Karpas-422 (cell line): Measurements from ENCODE around the gene DDIT4. TPM values are rescaled to one million over a fixed set of nuclear protein-coding genes. Genes with fewer than 3 reads are reported as not detected.
A peak's percentile ranks its signal among the peaks of the same experiment; 100 is the strongest.
"Not testable (repeated sequence)": the region's sequence is repeated elsewhere in the genome, so short reads cannot be mapped to it uniquely, and the experiment has no call there.

ENCODE experiments used
- DNase-seq: peaks from one replicate; pipeline ENCODE4 v3.0.0-alpha.2; 2015
- H2AFZ ChIP-seq: fragments of 200-600 bp; sonication (generic); 2 replicates; pipeline ENCODE4 v1.6.1; 2014; ENCODE audit warnings: antibody characterized with exemption, low read length, mixed read lengths
- H3K27ac ChIP-seq: fragments of 200-600 bp; sonication (generic); 2 replicates; pipeline ENCODE4 v1.5.1; 2014; ENCODE audit warnings: mild to moderate bottlenecking, low read length, moderate library complexity
- H3K27me3 ChIP-seq: fragments of 200-600 bp; sonication (generic); 2 replicates; pipeline ENCODE4 v1.6.1; 2014; ENCODE audit warnings: low read length, mixed read lengths
- H3K36me3 ChIP-seq: fragments of 200-600 bp; sonication (generic); 2 replicates; pipeline ENCODE4 v1.6.1; 2014; ENCODE audit warnings: low read length, mixed read lengths; ENCODE audit not compliant: insufficient read depth
- H3K4me1 ChIP-seq: fragments of 200-600 bp; sonication (generic); 2 replicates; pipeline ENCODE4 v1.6.1; 2014; ENCODE audit warnings: mild to moderate bottlenecking, low read length, mixed read lengths
- H3K4me2 ChIP-seq: fragments of 200-600 bp; sonication (generic); 2 replicates; pipeline ENCODE4 v1.6.1; 2014; ENCODE audit warnings: low read length, low read depth, mild to moderate bottlenecking; ENCODE audit not compliant: poor library complexity, severe bottlenecking
- H3K4me3 ChIP-seq: fragments of 200-600 bp; sonication (generic); 2 replicates; pipeline ENCODE4 v1.5.1; 2014; ENCODE audit warnings: mild to moderate bottlenecking, antibody characterized with exemption, low read length, mixed read lengths
- H3K79me2 ChIP-seq: fragments of 200-600 bp; sonication (generic); 2 replicates; pipeline ENCODE4 v1.6.1; 2014; ENCODE audit warnings: mild to moderate bottlenecking, low read length, mixed read lengths
- H3K9ac ChIP-seq: fragments of 200-600 bp; sonication (generic); 2 replicates; pipeline ENCODE4 v1.6.0; 2014; ENCODE audit warnings: low read length
- H3K9me2 ChIP-seq: fragments of 200-600 bp; sonication (generic), shearing (Covaris generic); replicated peaks from 2 replicates; pipeline ENCODE4 v1.6.0; 2014; ENCODE audit warnings: mild to moderate bottlenecking, low read length, moderate library complexity; ENCODE audit not compliant: insufficient read depth
- H3K9me3 ChIP-seq: fragments of 300-700, 200-600 bp; sonication (generic); 2 replicates; pipeline ENCODE4 v1.6.1; 2014; ENCODE audit warnings: low read length, mixed read lengths
- H4K20me1 ChIP-seq: fragments of 200-600 bp; sonication (generic); 2 replicates; pipeline ENCODE4 v1.6.1; 2014; ENCODE audit warnings: mild to moderate bottlenecking, antibody characterized with exemption, low read length, low read depth; ENCODE audit not compliant: insufficient read depth
- total RNA-seq: library from RNA; depleted of rRNA; stranded (reverse); fragments of >200 nt; shearing (Covaris generic); gene quantifications from 2 replicates; pipeline ENCODE4 v1.2.3, GENCODE V29; 2014; ENCODE audit warnings: low replicate concordance

Gene DDIT4
- total RNA-seq, 1 experiment from 2014 or later = 331 TPM

- Histone ChIP-seq H3K79me2 (no peaks in the 10 kb centered on the region), H4K20me1 (no peaks in the 10 kb centered on the region), H2AFZ (peak overlapping the region; percentile 65; the same call in 1 of the 2 replicates), H3K9ac (0 out of 2 replicates have a peak overlapping the region, but pooled peaks have one; percentile 5), H3K36me3 (no peaks in the 10 kb centered on the region), H3K27ac (peak overlapping the region; percentile 49; the same call in 1 of the 2 replicates), H3K9me2 (no peaks in the 10 kb centered on the region), H3K27me3 (no peaks in the 10 kb centered on the region), H3K4me3 (no peak overlapping the region), H3K4me2 (no peak overlapping the region), H3K4me1 (peaks cover 22% of the 10 kb centered on the region), H3K9me3 (no peaks in the 10 kb centered on the region)
- no peak for DNase-seq
Measured at GRCh38 chr10:72243822-72244437, 29.8 kb upstream of the DDIT4 start.

GRCh38 chr10:72244573-72245038 is 29.1 kb upstream of the DDIT4 start:
- peaks cover 27% of the 10 kb centered on the region for H3K4me1 ChIP-seq

GRCh38 chr10:72245949-72246525 is 27.7 kb upstream of the DDIT4 start:
- H3K4me3 ChIP-seq = no peak overlapping the region
- H3K9me2 ChIP-seq = no peaks in the 10 kb centered on the region
- H3K27ac ChIP-seq = no peak overlapping the region
- H2AFZ ChIP-seq = no peak overlapping the region
- no peaks in the 10 kb centered on the region for H3K36me3 ChIP-seq
- H3K4me2 ChIP-seq = no peak overlapping the region
- no peaks in the 10 kb centered on the region for H3K9me3 ChIP-seq
- no peaks in the 10 kb centered on the region for H4K20me1 ChIP-seq
- H3K9ac ChIP-seq = no peak overlapping the region
- DNase-seq = no peak
- no peaks in the 10 kb centered on the region for H3K79me2 ChIP-seq
- H3K4me1 ChIP-seq = peaks cover 27% of the 10 kb centered on the region
- no peaks in the 10 kb centered on the region for H3K27me3 ChIP-seq

More at GRCh38 chr10:72244573-72245038, 29.1 kb upstream of the DDIT4 start:
- Histone ChIP-seq H3K4me3 (no peak overlapping the region), H3K27me3 (no peaks in the 10 kb centered on the region), H3K79me2 (no peaks in the 10 kb centered on the region), H4K20me1 (no peaks in the 10 kb centered on the region), H3K36me3 (no peaks in the 10 kb centered on the region), H3K9ac (peak overlapping the region; percentile 5; the same call in 1 of the 2 replicates), H3K9me2 (no peaks in the 10 kb centered on the region), H3K9me3 (no peaks in the 10 kb centered on the region), H3K27ac (peak overlapping the region; percentile 49), H2AFZ (peak overlapping the region; percentile 65; the same call in 1 of the 2 replicates), H3K4me2 (no peak overlapping the region)
- DNase-seq = no peak

- no peaks in the 10 kb centered on the region for H3K9me3 ChIP-seq
- H2AFZ ChIP-seq = peak overlapping the region; percentile 97
- H3K27me3 ChIP-seq = no peaks in the 10 kb centered on the region
- H3K79me2 ChIP-seq = no peaks in the 10 kb centered on the region
- no peaks in the 10 kb centered on the region for H4K20me1 ChIP-seq
- H3K4me1 ChIP-seq = peaks cover 27% of the 10 kb centered on the region
- H3K9me2 ChIP-seq = no peaks in the 10 kb centered on the region
- peak overlapping the region; percentile 75 for H3K4me2 ChIP-seq
- H3K27ac ChIP-seq = peak overlapping the region; percentile 80
- no peaks in the 10 kb centered on the region for H3K36me3 ChIP-seq
- H3K4me3 ChIP-seq = peak overlapping the region; percentile 63
- H3K9ac ChIP-seq = peak overlapping the region; percentile 71
- peak; percentile 88 for DNase-seq
Measured at GRCh38 chr10:72248468-72249151, 25.1 kb upstream of the DDIT4 start.

- H3K9ac ChIP-seq = peak overlapping the region; percentile 71
Measured at GRCh38 chr10:72249176-72249862, 24.4 kb upstream of the DDIT4 start.

GRCh38 chr10:72250666-72251065 is 23.1 kb upstream of the DDIT4 start:
- peaks cover 24% of the 10 kb centered on the region for H3K4me1 ChIP-seq
- no peak for DNase-seq
- H3K79me2 ChIP-seq = no peaks in the 10 kb centered on the region
- H4K20me1 ChIP-seq = no peaks in the 10 kb centered on the region
- no peak overlapping the region for H3K9ac ChIP-seq
- no peaks in the 10 kb centered on the region for H3K27me3 ChIP-seq
- H2AFZ ChIP-seq = no peak overlapping the region
- no peaks in the 10 kb centered on the region for H3K9me3 ChIP-seq
- no peaks in the 10 kb centered on the region for H3K9me2 ChIP-seq
- no peak overlapping the region for H3K27ac ChIP-seq
- no peak overlapping the region for H3K4me3 ChIP-seq
- no peaks in the 10 kb centered on the region for H3K36me3 ChIP-seq
- no peak overlapping the region for H3K4me2 ChIP-seq

More at GRCh38 chr10:72249176-72249862, 24.4 kb upstream of the DDIT4 start:
- not testable (repeated sequence) for DNase-seq, H4K20me1 ChIP-seq, H3K9me3 ChIP-seq, H3K27me3 ChIP-seq, H3K9me2 ChIP-seq, H3K79me2 ChIP-seq, H3K36me3 ChIP-seq
- peak overlapping the region; percentile 63 for H3K4me3 ChIP-seq
- peaks cover 26% of the 10 kb centered on the region for H3K4me1 ChIP-seq
- peak overlapping the region; percentile 80 for H3K27ac ChIP-seq
- H2AFZ ChIP-seq = peak overlapping the region; percentile 97
- peak overlapping the region; percentile 75 for H3K4me2 ChIP-seq

- Histone ChIP-seq H3K36me3 (no peaks in the 10 kb centered on the region), H3K9me3 (no peaks in the 10 kb centered on the region), H3K79me2 (no peaks in the 10 kb centered on the region), H3K9me2 (no peaks in the 10 kb centered on the region), H3K4me3 (no peak overlapping the region), H3K27ac (no peak overlapping the region), H3K4me1 (peaks cover 24% of the 10 kb centered on the region), H3K27me3 (no peaks in the 10 kb centered on the region), H3K4me2 (no peak overlapping the region), H4K20me1 (no peaks in the 10 kb centered on the region), H2AFZ (no peak overlapping the region), H3K9ac (no peak overlapping the region)
- DNase-seq = no peak
Measured at GRCh38 chr10:72251635-72252034, 22.1 kb upstream of the DDIT4 start.

GRCh38 chr10:72252972-72253371 is 20.8 kb upstream of the DDIT4 start:
- Histone ChIP-seq H3K4me3 (no peak overlapping the region), H3K4me1 (peaks cover 21% of the 10 kb centered on the region), H3K27me3 (no peaks in the 10 kb centered on the region), H3K9ac (no peak overlapping the region), H4K20me1 (no peaks in the 10 kb centered on the region), H3K9me3 (no peaks in the 10 kb centered on the region), H3K36me3 (no peaks in the 10 kb centered on the region), H2AFZ (no peak overlapping the region), H3K79me2 (no peaks in the 10 kb centered on the region), H3K4me2 (no peak overlapping the region), H3K9me2 (no peaks in the 10 kb centered on the region), H3K27ac (no peak overlapping the region)
- no peak for DNase-seq
